H1 (cell line): ENCODE data around the gene WNK2. TPM values are rescaled to one million over a fixed set of nuclear protein-coding genes. Genes with fewer than 3 reads are reported as not detected.

Experiments
- CTCF ChIA-PET: fragments of 300-600 bp; sonication (Branson Sonifier 250); formaldehyde crosslinking; loops from one replicate; lab custom pipeline; 2021; ENCODE audit not compliant: partially characterized antibody; lab: Charles Lee
- POLR2A ChIA-PET: fragments of 300-600 bp; sonication (Branson Sonifier 250); formaldehyde crosslinking; loops from one replicate; lab custom pipeline; 2021; ENCODE audit warnings: inconsistent platforms; ENCODE audit not compliant: partially characterized antibody; lab: Charles Lee
- DNase-seq, 2 experiments: peaks; one replicate each; pipeline versions ENCODE4 v3.0.0 to v3.0.0-alpha.2; 2010 to 2022; ENCODE audit warnings: low spot score in 2 of 2, low read depth in 1 of 2, mixed read lengths in 1 of 2
- FAIRE-seq: peaks from 2 replicates; lab custom pipeline; 2011; peaks lifted over from hg19 to GRCh38; lab: Jason Lieb, UNC
- H2AFZ ChIP-seq: 2 replicates; pipeline ENCODE4 v1.8.1; 2012; ENCODE audit warnings: low read length, inconsistent platforms
- H2AK5ac ChIP-seq: 2 replicates; pipeline ENCODE4 v1.6.1; 2013; ENCODE audit warnings: low read depth, low read length
- H2BK120ac ChIP-seq: replicated peaks from 2 replicates; pipeline ENCODE3; 2013; ENCODE audit warnings: low read depth, low read length, inconsistent platforms
- H2BK12ac ChIP-seq: 2 replicates; pipeline ENCODE4 v1.6.1; 2013; ENCODE audit warnings: low read depth, low read length
- H2BK15ac ChIP-seq: 2 replicates; pipeline ENCODE4 v1.6.1; 2013; ENCODE audit warnings: low read length
- H2BK20ac ChIP-seq: 2 replicates; pipeline ENCODE4 v1.6.1; 2013; ENCODE audit warnings: low read length
- H2BK5ac ChIP-seq: 2 replicates; pipeline ENCODE4 v1.6.1; 2013; ENCODE audit warnings: low read depth, low read length
- H3K14ac ChIP-seq: 2 replicates; pipeline ENCODE4 v1.6.1; 2013; ENCODE audit warnings: inconsistent platforms; ENCODE audit not compliant: insufficient read length
- H3K18ac ChIP-seq: 2 replicates; pipeline ENCODE4 v1.6.1; 2013; ENCODE audit warnings: low read length; ENCODE audit errors: extremely low read depth
- H3K23ac ChIP-seq: 2 replicates; pipeline ENCODE4 v1.6.1; 2013; ENCODE audit warnings: inconsistent platforms; ENCODE audit not compliant: insufficient read length
- H3K23me2 ChIP-seq: 2 replicates; pipeline ENCODE4 v1.6.1; 2013; ENCODE audit warnings: low read depth, low read length
- H3K27ac ChIP-seq: 2 replicates; pipeline ENCODE4 v1.6.1; 2011; ENCODE audit warnings: low read depth, low read length, inconsistent platforms
- H3K27me3 ChIP-seq, 4 experiments: replicated peaks in 1 of 4; 1 replicate in 1 of 4; 2 replicates in 3 of 4; pipeline versions ENCODE4 v1.6.1 to v1.8.1; 2011 to 2013; ENCODE audit warnings: low read length in 3 of 4, mild to moderate bottlenecking in 3 of 4, inconsistent platforms in 2 of 4, mixed read lengths in 2 of 4, moderate library complexity in 1 of 4; ENCODE audit not compliant: control insufficient read depth in 3 of 4, insufficient read depth in 3 of 4; ENCODE audit errors: extremely low read depth in 1 of 4
- H3K36me3 ChIP-seq, 4 experiments: 2 replicates each; pipeline versions ENCODE4 v1.6.1 to v1.8.1; 2011 to 2013; ENCODE audit warnings: mild to moderate bottlenecking in 4 of 4, low read length in 3 of 4, moderate library complexity in 2 of 4, control low read depth in 1 of 4, inconsistent platforms in 1 of 4; ENCODE audit not compliant: insufficient read depth in 4 of 4, control insufficient read depth in 2 of 4
- H3K4ac ChIP-seq: replicated peaks from 2 replicates; pipeline ENCODE3; 2013; ENCODE audit warnings: low read length, low read depth, mixed read lengths, inconsistent platforms; ENCODE audit not compliant: insufficient read length
- H3K4me1 ChIP-seq, 4 experiments: replicated peaks in 1 of 4; 1 replicate in 1 of 4; 2 replicates in 3 of 4; pipeline versions ENCODE4 v1.6.1 to v1.8.1; 2011 to 2013; ENCODE audit warnings: low read length in 3 of 4, inconsistent platforms in 2 of 4, mixed read lengths in 1 of 4; ENCODE audit not compliant: insufficient read depth in 4 of 4, control insufficient read depth in 3 of 4
- H3K4me2 ChIP-seq, 2 experiments: 2 replicates each; pipeline versions ENCODE4 v1.6.1 to v1.8.1; 2011 to 2013; ENCODE audit warnings: low read depth in 2 of 2, low read length in 2 of 2, control low read depth in 1 of 2, inconsistent platforms in 1 of 2, mild to moderate bottlenecking in 1 of 2; ENCODE audit not compliant: insufficient read depth in 1 of 2
- H3K4me3 ChIP-seq, 4 experiments: fragments of 200-600, 300-600 bp in 1 of 4; sonication (generic), shearing (Covaris generic), sonication (Bioruptor Twin) in 1 of 4; 2 replicates each; pipeline versions ENCODE4 v1.5.1 to v1.8.1; 2011 to 2016; ENCODE audit warnings: low read length in 4 of 4, low read depth in 3 of 4, control low read depth in 2 of 4, inconsistent platforms in 2 of 4, mild to moderate bottlenecking in 2 of 4, mixed read lengths in 1 of 4, moderate library complexity in 1 of 4; ENCODE audit not compliant: insufficient read depth in 2 of 4; ENCODE audit errors: extremely low read depth in 1 of 4
- H3K56ac ChIP-seq: replicated peaks from 2 replicates; pipeline ENCODE3; 2013; ENCODE audit warnings: low read depth, mild to moderate bottlenecking, mixed read lengths, low read length, inconsistent platforms; ENCODE audit not compliant: insufficient read length
- H3K79me1 ChIP-seq: 2 replicates; pipeline ENCODE4 v1.6.1; 2013; ENCODE audit warnings: low read depth, low read length, control low read depth
- H3K79me2 ChIP-seq, 2 experiments: 2 replicates each; pipeline versions ENCODE4 v1.6.1 to v1.8.1; 2012 to 2013; ENCODE audit warnings: low read length in 2 of 2, mild to moderate bottlenecking in 2 of 2, inconsistent platforms in 1 of 2; ENCODE audit not compliant: insufficient read depth in 2 of 2, control insufficient read depth in 1 of 2
- H3K9ac ChIP-seq, 4 experiments: replicated peaks in 1 of 4; 1 replicate in 1 of 4; 2 replicates in 3 of 4; pipeline versions ENCODE4 v1.6.1 to v1.8.1; 2011 to 2013; ENCODE audit warnings: low read depth in 3 of 4, low read length in 3 of 4, control low read depth in 2 of 4, mild to moderate bottlenecking in 2 of 4, moderate library complexity in 2 of 4, inconsistent platforms in 1 of 4; ENCODE audit errors: extremely low read depth in 1 of 4
- H3K9me3 ChIP-seq, 2 experiments: 2 replicates each; pipeline versions ENCODE4 v1.6.1 to v1.8.1; 2012 to 2013; ENCODE audit warnings: mild to moderate bottlenecking in 2 of 2, moderate library complexity in 2 of 2, control low read depth in 1 of 2, inconsistent platforms in 1 of 2, low read depth in 1 of 2, low read length in 1 of 2, mixed read lengths in 1 of 2; ENCODE audit not compliant: insufficient read depth in 2 of 2
- H4K20me1 ChIP-seq, 2 experiments: replicated peaks in 1 of 2; 2 replicates each; pipeline versions ENCODE3 to v1.8.1; 2011 to 2013; ENCODE audit warnings: inconsistent platforms in 2 of 2, low read length in 2 of 2, mild to moderate bottlenecking in 1 of 2; ENCODE audit not compliant: insufficient read depth in 2 of 2, control insufficient read depth in 1 of 2
- H4K5ac ChIP-seq: 2 replicates; pipeline ENCODE4 v1.6.1; 2013; ENCODE audit warnings: low read length, low read depth, mixed read lengths, inconsistent platforms; ENCODE audit not compliant: insufficient read length
- H4K8ac ChIP-seq: 2 replicates; pipeline ENCODE4 v1.8.0; 2013; ENCODE audit warnings: mild to moderate bottlenecking, moderate library complexity, low read length, inconsistent platforms; ENCODE audit not compliant: insufficient read depth; ENCODE audit errors: extremely low read depth
- H4K91ac ChIP-seq: replicated peaks from 2 replicates; pipeline ENCODE3; 2013; ENCODE audit warnings: low read length, mixed read lengths, inconsistent platforms; ENCODE audit not compliant: insufficient read length
- ASH2L ChIP-seq: fragments of 200-600, 300-600 bp; sonication (generic); IDR thresholded peaks from one replicate; pipeline ENCODE4 v1.7.1; 2017; ENCODE audit warnings: low read length
- CEBPB ChIP-seq: IDR thresholded peaks from 2 replicates; pipeline ENCODE4 v1.6.1; 2012; ENCODE audit warnings: low read depth, low read length
- CHD1 ChIP-seq: IDR thresholded peaks from 2 replicates; pipeline ENCODE4 v1.6.1; 2012; ENCODE audit warnings: low read depth, low read length, improper control_type of control experiment
- E2F6 ChIP-seq: IDR thresholded peaks from 2 replicates; pipeline ENCODE4 v1.6.1; 2012; ENCODE audit warnings: inconsistent platforms
- EP300 ChIP-seq, 2 experiments: IDR thresholded peaks; 1 replicate in 1 of 2; 2 replicates in 1 of 2; pipeline ENCODE4 v1.6.1; 2011 to 2012; ENCODE audit warnings: low read depth in 2 of 2, low read length in 2 of 2, mild to moderate bottlenecking in 2 of 2, borderline replicate concordance in 1 of 2, inconsistent platforms in 1 of 2, moderate library complexity in 1 of 2
- EZH2 ChIP-seq: fragments of 200-600 bp; sonication (generic); IDR thresholded peaks from 2 replicates; pipeline ENCODE4 v1.7.1; 2012; ENCODE audit warnings: low read depth, mild to moderate bottlenecking, moderate library complexity, low read length, inconsistent platforms; ENCODE audit not compliant: severe bottlenecking
- GTF2F1 ChIP-seq: IDR thresholded peaks from 2 replicates; pipeline ENCODE4 v1.6.1; 2012; ENCODE audit warnings: low read depth, low read length, improper control_type of control experiment, borderline replicate concordance
- HDAC6 ChIP-seq: IDR thresholded peaks from one replicate; pipeline ENCODE4 v1.7.1; 2012; ENCODE audit warnings: low read depth, mild to moderate bottlenecking, inconsistent platforms, low read length, moderate library complexity
- NANOG ChIP-seq: IDR thresholded peaks from 2 replicates; pipeline ENCODE4 v1.6.1; 2011; ENCODE audit warnings: low read length, low read depth, mild to moderate bottlenecking, inconsistent platforms; ENCODE audit not compliant: insufficient read depth, poor library complexity, severe bottlenecking
- NRF1 ChIP-seq: IDR thresholded peaks from 2 replicates; pipeline ENCODE4 v1.6.1; 2011; ENCODE audit warnings: mild to moderate bottlenecking, low read depth, low read length, improper control_type of control experiment
- SRF ChIP-seq: IDR thresholded peaks from 2 replicates; pipeline ENCODE4 v1.6.1; 2011; ENCODE audit warnings: mild to moderate bottlenecking, low read depth, low read length, moderate library complexity
- ZNF274 ChIP-seq: IDR thresholded peaks from 2 replicates; pipeline ENCODE4 v1.7.0; 2012; ENCODE audit warnings: low read length, borderline replicate concordance; ENCODE audit errors: extremely low read depth
- WGBS, 2 experiments: shearing (Covaris generic) in 1 of 2; methylation state at CpG; one replicate each; pipeline versions ENCODE4 v1.1.6 to v1.1.7; 2013 to 2015; ENCODE audit warnings: low lambda C conversion rate in 2 of 2, mixed read lengths in 2 of 2, inconsistent platforms in 1 of 2, low coverage in 1 of 2, missing lambda C conversion rate in 1 of 2; ENCODE audit not compliant: insufficient replicate concordance in 2 of 2, insufficient coverage in 1 of 2, insufficient read length in 1 of 2; ENCODE audit errors: extremely low coverage in 1 of 2, missing lambda C conversion rate in 1 of 2; 5-methylcytosine and 5-hydroxymethylcytosine counted together
- polyA plus RNA-seq, 7 experiments: library from polyadenylated mRNA; depleted of rRNA in 3 of 7; stranded (reverse) in 5 of 7; unstranded in 2 of 7; fragments of >200 nt in 5 of 7; fragments of 200-250 nt in 2 of 7; gene quantifications; 1 replicate in 5 of 7; 2 replicates in 1 of 7; 4 replicates in 1 of 7; pipeline versions ENCODE4 v1.2.1 to v1.2.3, GENCODE V29; 2011 to 2013; ENCODE audit warnings: missing spikeins in 2 of 7, mixed read lengths in 2 of 7
- total RNA-seq: library from RNA; stranded (reverse); fragmentation: NEBNext Ultra II Directional; extraction: Animal tissue kit (Norgen Biotek cat#: 25700); gene quantifications from 2 replicates; pipeline ENCODE4 v1.2.1, GENCODE V29; 2021

Gene WNK2
- total and polyA plus RNA-seq, 2 of the 8 experiments (the other 6 are each of a cell fraction or from before 2014, with no cell fraction given), result 12.0 to 87.2 TPM

GRCh38 chr9:93260263-93261066 lies 76.5 kb downstream of the WNK2 start:
- POLR2A ChIA-PET, result no interaction called here
- TF ChIP-seq SRF (no peak), ASH2L (no peak), CEBPB (no peak), GTF2F1 (no peak), NANOG (no peak), E2F6 (no peak), EP300 (IDR thresholded peaks at IDR 0.05; ENCODE audit: borderline replicate concordance in 1 of 2, low read depth in 2 of 2, low read length in 2 of 2) (no peak), NRF1 (no peak), EZH2 (no peak), HDAC6 (no peak), CHD1 (no peak), ZNF274 (no peak)

More at GRCh38 chr9:93260263-93261066, 76.5 kb downstream of the WNK2 start:
- no peak overlapping the region for H2BK12ac ChIP-seq
- 89% methylated on average over 12 of the region's 12 CpGs; no CpG with 5 or more reads in 1 of the 2 experiments for WGBS, 2 experiments
- no peak overlapping the region for H2AFZ ChIP-seq
- no peak overlapping the region for H3K56ac ChIP-seq
- no peaks in the 10 kb centered on the region for H3K23me2 ChIP-seq
- no peak overlapping the region for H2BK5ac ChIP-seq
- H3K4me3 ChIP-seq, result no peak overlapping the region
- H3K36me3 ChIP-seq, result peaks cover 0 to 9% (median 3%) of the 10 kb centered on the region in 4 experiments; a peak in 5 of 8 replicates
- H2BK20ac ChIP-seq, result no peak overlapping the region
- DNase-seq (peak in 1 of 2 experiments; percentile 44), FAIRE-seq (no peak)
- H3K79me2 ChIP-seq, result no peaks in the 10 kb centered on the region
- no peaks in the 10 kb centered on the region for H3K9me3 ChIP-seq
- no peaks in the 10 kb centered on the region for H3K79me1 ChIP-seq
- no peak overlapping the region for H4K5ac ChIP-seq
- no peak overlapping the region for H3K27ac ChIP-seq
- H4K20me1 ChIP-seq, result peaks cover 0 to 16% of the 10 kb centered on the region in 2 experiments
- H2BK15ac ChIP-seq, result no peak overlapping the region
- H3K18ac ChIP-seq, result no peak overlapping the region
- H3K9ac ChIP-seq, result no peak overlapping the region
- H3K14ac ChIP-seq, result no peak overlapping the region
- no peaks in the 10 kb centered on the region for H3K27me3 ChIP-seq
- CTCF ChIA-PET, result interaction anchor here (0.6 to 5.0 kb wide), 12 partner anchors 9 to 336 kb away, joined by 3 to 19 read pairs (median 4); no protein-coding TSS in a partner anchor
- H4K8ac ChIP-seq, result no peak overlapping the region
- H2AK5ac ChIP-seq, result no peak overlapping the region
- no peak overlapping the region for H3K4ac ChIP-seq
- no peak overlapping the region for H3K4me2 ChIP-seq
- no peak overlapping the region for H4K91ac ChIP-seq
- no peak overlapping the region for H2BK120ac ChIP-seq
- no peak overlapping the region for H3K23ac ChIP-seq
- H3K4me1 ChIP-seq, result no peaks in the 10 kb centered on the region
